Mucosa of stomach (tissue), 1 donor: Measurements from ENCODE around the gene DLX1.
"Not testable (repeated sequence)": the region's sequence is repeated elsewhere in the genome, so short reads cannot be mapped to it uniquely, and the experiment has no call there.

Experiments
- H3K27me3 ChIP-seq: one replicate; pipeline ENCODE4 v1.7.0; 2013; ENCODE audit warnings: mild to moderate bottlenecking, low read length; ENCODE audit not compliant: control insufficient read depth, insufficient read depth
- H3K36me3 ChIP-seq: one replicate; pipeline ENCODE4 v1.7.0; 2013; ENCODE audit warnings: low read length; ENCODE audit not compliant: control insufficient read depth, insufficient read depth
- H3K4me1 ChIP-seq: one replicate; pipeline ENCODE4 v1.7.0; 2013; ENCODE audit warnings: mild to moderate bottlenecking, low read length; ENCODE audit not compliant: control insufficient read depth, insufficient read depth
- H3K4me3 ChIP-seq: one replicate; pipeline ENCODE4 v1.7.0; 2013; ENCODE audit warnings: low read length
- H3K9ac ChIP-seq: one replicate; pipeline ENCODE4 v1.7.0; 2013; ENCODE audit warnings: mild to moderate bottlenecking, low read length, moderate library complexity
- H3K9me3 ChIP-seq: one replicate; pipeline ENCODE4 v1.7.0; 2013; ENCODE audit warnings: mild to moderate bottlenecking, low read length, moderate library complexity; ENCODE audit not compliant: control insufficient read depth
- donor health status: Pancreatic carcinoma.

Gene DLX1

DNA sequence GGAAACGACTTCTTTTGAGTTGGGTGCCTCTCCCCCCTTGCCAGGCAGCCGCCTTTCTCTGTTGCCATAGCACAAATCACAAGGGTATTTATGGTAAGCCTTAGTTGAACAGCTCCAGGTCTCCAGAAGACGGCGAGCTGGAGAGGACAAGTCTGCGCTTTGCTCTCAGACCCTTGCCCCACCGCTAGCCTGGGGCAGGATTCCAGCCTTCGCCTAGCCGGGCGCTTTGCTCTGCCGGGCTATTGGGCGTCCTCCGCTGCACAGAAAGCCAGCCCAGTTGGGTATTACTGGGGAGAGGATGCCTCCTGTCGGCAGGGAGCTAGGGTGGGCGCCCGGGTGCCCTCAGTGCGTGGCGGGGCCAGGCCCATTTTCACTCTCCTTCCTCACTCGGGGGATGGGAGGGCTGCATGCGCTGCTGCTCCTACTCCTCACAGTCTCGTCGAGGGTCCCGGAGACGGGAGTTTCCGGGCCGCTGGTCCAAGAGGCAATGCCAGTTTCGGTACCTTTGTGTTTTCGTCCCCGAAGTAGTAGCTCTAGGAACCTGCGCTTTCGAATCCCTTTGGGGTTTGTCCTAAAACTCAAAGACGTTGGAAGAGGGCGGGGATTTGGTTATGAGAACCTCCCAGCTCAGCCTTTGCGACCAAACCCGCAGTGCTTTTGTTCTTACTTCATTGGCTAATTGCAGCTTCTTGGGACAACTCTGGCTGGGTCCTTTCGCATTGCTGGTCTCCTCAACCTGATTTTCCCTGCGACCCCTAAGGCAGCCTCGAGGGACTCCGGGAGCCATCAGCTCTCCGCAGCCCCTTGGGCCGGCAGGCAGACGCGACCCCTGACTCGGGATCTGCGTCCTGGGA lies 21.0 kb downstream of the DLX1 start:
- peak overlapping the region; percentile 17 for H3K9ac ChIP-seq
- no peaks in the 10 kb centered on the region for H3K9me3 ChIP-seq
- peaks cover 27% of the 10 kb centered on the region for H3K4me1 ChIP-seq

DNA sequence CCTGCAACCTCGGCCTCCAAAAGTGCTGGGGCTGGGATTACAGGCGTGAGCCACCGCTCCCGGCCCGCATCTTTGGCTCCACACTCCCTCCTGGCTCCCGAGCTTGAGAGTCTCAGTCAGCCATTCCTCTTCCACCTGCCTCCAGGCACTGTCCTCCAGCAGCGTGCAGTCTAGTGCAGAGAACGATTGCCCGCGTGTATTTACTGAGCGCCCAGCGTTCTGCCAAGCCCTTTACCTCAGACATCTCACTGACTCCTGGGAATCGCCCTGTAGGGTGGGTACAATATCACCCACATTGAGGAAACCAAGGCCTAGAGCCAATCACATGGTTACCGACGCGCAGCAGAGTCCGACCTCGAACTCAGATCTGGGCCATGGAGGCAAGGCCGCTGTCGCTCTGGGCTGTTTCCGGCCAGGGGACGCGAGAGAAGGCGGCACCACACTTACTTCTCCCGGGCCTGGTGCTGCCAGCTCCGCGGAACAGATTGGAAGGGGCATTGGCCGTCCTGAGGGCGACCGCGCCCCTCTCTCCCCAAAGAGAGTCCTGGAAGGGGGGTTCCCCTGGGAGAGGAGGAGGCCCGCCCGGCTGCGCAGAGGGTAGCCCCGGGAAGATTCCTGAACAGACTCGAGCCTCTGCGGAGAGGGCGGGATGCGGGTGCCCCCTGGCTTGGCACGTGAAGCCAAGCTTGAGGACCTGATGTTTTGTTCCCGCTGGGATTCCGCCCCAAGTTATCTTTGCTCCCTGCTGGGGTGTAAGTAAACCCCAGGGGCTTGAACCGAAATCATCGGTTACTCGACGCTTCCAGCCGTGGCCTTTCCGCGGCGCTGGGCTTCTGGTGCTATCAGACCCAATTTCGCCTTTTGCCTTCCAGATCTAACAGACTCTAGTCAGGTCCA lies 22.6 kb downstream of the DLX1 start:
- Histone ChIP-seq H3K9ac (no peak overlapping the region), H3K4me1 (peaks cover 11% of the 10 kb centered on the region), H3K27me3 (peaks cover 71% of the 10 kb centered on the region), H3K36me3 (no peaks in the 10 kb centered on the region), H3K9me3 (no peaks in the 10 kb centered on the region), H3K4me3 (no peak overlapping the region)

More for the DNA sequence above, 21.0 kb downstream of the DLX1 start:
- H3K36me3 ChIP-seq: no peaks in the 10 kb centered on the region
- H3K27me3 ChIP-seq: peaks cover 86% of the 10 kb centered on the region
- peak overlapping the region; percentile 25 for H3K4me3 ChIP-seq

DNA sequence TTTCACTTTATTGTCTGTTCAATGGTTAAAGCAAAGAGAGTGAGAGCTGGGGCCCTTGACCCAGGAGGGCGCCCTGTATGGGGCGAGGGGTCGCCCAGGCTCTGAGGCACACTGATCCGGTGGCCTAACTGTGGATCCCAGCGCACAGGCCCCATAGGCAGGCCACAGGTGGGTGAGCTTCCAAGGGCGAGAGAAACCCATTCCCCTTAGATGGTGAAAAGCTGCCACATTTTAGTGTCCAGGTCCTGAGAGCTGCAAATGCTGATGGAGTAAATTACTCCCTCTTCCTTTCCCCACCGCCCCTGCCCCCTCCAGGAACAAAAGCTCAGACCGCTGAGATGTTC lies 23.3 kb downstream of the DLX1 start:
- Histone ChIP-seq H3K9ac (no peak overlapping the region), H3K36me3 (no peaks in the 10 kb centered on the region), H3K4me1 (peaks cover 7% of the 10 kb centered on the region), H3K27me3 (peaks cover 67% of the 10 kb centered on the region), H3K9me3 (no peaks in the 10 kb centered on the region), H3K4me3 (no peak overlapping the region)

DNA sequence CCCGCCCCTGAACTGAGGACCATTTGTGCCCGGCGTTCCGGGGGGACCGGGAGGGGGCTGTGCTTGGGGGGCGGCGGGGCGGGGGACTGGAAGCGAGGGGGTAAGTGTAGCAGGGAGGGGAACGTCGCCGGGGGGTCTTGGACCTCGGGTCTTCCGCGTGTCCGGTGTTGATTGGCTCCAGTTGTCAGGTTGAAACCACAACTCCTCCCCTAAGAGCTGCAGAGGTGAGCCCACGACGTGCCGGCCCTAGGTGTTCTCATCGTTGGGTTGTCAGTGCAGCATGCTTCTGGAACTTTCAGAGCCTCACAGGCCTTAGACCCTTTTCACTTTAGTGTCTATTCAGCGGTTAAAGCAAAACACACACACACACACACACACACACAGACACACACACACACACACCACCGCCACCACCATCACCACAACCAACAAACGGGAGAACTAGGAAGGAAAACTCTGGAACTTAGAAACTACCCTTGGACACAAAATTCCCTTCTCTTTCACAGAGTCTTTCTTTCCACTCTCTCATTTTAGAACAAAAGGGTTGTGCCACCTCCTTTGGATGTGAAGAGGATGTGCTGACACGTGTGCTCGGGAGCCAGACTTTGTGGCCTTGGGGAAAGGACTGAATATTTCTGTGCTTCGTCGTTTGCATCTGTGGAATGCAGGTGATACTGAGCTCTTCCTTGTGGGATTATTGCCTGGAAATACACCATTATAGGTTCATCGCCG lies 24.1 kb downstream of the DLX1 start:
- H3K4me1 ChIP-seq: peaks cover 7% of the 10 kb centered on the region
- no peak overlapping the region for H3K4me3 ChIP-seq
- H3K9ac ChIP-seq: no peak overlapping the region
- H3K27me3 ChIP-seq: peaks cover 61% of the 10 kb centered on the region
- H3K9me3 ChIP-seq: no peaks in the 10 kb centered on the region
- no peaks in the 10 kb centered on the region for H3K36me3 ChIP-seq

DNA sequence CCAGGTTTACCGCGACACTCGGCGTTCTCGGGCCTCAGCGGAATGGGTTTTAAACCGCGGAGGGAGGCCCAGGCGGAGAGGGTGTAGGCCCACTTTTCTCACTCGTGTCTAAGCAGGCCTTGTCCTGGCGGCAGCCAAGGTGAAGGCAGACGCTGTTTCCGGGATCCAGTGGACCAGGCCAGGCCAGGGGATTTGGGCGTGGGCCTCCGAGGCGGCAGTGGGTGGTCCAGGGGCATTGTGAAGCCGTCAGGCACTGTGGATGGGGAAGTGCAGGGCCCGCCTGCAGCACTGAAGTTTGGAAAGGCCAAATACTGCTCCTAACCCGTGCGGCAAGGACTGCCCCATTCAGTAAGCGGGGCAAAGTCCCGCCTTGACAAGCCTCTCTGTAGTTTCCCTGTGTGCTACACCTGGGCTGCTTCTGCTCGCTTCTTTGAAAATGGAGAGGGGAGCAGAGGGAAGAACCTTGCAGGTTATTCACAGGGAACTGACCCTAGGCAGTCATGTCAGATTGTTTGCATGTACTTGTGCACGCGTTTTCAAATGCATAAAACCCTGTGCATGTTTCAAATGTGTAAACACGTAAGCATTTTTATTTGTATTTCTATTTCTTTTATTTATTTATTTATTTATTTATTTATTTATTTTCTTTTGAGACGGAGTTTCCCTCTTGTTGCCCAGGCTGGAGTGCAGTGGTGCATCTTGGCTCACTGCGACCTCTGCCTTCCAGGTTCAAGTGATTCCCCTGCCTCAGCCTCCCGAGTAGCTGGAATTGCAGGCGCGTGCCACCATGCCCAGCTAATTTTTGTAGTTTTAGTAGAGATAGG lies 24.9 kb downstream of the DLX1 start:
- Histone ChIP-seq H3K9me3 (no peaks in the 10 kb centered on the region), H3K9ac (no peak overlapping the region), H3K4me1 (peaks cover 7% of the 10 kb centered on the region), H3K4me3 (no peak overlapping the region), H3K27me3 (peaks cover 53% of the 10 kb centered on the region), H3K36me3 (no peaks in the 10 kb centered on the region)

DNA sequence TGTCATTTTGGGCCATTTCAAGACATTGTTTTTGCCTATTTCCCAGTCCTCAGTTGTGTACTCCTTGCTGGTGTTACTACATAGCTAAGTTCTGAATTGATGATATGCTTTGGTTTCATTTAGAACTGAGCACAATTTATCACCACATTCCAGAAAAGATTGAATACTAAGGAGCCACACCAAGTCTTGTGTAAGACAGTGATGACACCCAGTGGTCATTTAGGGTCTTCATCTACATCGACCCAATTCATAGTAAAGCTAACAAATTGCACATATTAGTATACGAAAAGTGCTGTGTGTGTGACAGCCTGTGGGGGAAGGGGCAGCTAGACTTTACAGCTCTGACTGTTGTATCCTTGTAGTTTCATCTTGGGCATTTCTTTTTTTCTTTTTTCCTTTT lies 28.3 kb downstream of the DLX1 start:
- Histone ChIP-seq H3K9ac (no peak overlapping the region), H3K4me3 (no peak overlapping the region), H3K36me3 (no peaks in the 10 kb centered on the region), H3K27me3 (peaks cover 24% of the 10 kb centered on the region), H3K4me1 (no peaks in the 10 kb centered on the region), H3K9me3 (no peaks in the 10 kb centered on the region)

DNA sequence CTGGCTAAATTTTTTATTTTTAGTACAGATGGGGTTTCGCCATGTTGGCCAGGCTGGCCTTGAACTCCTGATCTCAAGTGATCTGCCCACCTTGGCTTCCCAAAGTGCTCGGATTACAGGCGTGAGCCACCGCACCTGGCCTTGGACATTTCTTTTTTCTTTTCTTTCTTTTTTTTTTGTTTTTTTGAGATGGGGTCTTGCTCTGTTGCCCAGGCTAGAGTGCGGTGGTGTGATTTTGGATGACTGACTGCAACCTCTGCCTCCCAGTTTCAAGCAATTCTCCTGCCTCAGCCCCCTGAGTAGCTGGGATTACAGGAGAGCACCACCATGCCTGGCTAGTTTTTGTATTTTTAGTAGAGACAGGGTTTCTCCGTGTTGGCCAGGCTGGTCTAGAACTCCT lies 28.9 kb downstream of the DLX1 start:
- not testable (repeated sequence) for H3K9me3 ChIP-seq, H3K4me3 ChIP-seq, H3K36me3 ChIP-seq, H3K4me1 ChIP-seq, H3K9ac ChIP-seq
- H3K27me3 ChIP-seq: peaks cover 22% of the 10 kb centered on the region

DNA sequence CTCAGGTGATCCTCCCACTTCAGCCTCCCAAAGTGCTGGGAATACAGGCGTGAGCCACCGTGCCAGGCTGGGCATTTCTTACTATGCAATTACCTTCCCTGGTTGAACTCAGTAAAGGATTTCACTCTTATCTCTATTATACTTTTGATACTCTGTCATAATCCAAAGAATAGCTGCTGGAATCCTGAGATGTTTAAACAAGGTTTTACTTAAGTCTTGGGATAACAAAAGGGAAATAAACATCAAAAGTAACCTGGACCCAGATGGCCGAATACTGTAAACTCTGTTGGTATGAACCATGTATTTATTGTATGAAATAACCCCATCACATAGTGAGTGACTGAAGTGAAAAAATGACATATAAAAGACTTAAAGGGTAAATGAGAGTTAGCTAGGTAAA lies 29.3 kb downstream of the DLX1 start:
- H3K4me1 ChIP-seq: no peaks in the 10 kb centered on the region
- H3K9me3 ChIP-seq: no peaks in the 10 kb centered on the region
- H3K4me3 ChIP-seq: no peak overlapping the region
- H3K9ac ChIP-seq: no peak overlapping the region
- H3K36me3 ChIP-seq: no peaks in the 10 kb centered on the region
- H3K27me3 ChIP-seq: peaks cover 18% of the 10 kb centered on the region

DNA sequence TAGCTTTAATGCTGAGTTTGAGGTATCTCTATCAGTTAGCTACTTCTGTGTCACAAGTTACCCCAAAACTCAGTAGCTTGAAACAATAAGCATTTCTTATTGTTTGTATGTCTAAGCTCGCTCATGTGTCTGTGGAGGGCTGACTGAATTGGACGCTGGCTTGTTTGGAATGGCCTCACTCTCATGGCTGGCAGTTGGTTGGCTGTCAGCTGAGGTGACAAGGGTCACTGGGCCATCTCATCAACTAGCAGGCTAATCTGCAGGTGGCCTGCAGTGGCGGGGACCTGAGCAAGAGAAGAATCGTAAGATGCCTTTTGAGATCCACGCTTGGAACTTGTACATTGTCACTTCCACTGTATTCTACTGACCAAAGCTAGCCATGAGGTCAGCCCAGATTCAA lies 30.8 kb downstream of the DLX1 start:
- Histone ChIP-seq H3K27me3 (peaks cover 13% of the 10 kb centered on the region), H3K9ac (no peak overlapping the region), H3K4me3 (no peak overlapping the region), H3K9me3 (no peaks in the 10 kb centered on the region), H3K36me3 (no peaks in the 10 kb centered on the region), H3K4me1 (no peaks in the 10 kb centered on the region)

DNA sequence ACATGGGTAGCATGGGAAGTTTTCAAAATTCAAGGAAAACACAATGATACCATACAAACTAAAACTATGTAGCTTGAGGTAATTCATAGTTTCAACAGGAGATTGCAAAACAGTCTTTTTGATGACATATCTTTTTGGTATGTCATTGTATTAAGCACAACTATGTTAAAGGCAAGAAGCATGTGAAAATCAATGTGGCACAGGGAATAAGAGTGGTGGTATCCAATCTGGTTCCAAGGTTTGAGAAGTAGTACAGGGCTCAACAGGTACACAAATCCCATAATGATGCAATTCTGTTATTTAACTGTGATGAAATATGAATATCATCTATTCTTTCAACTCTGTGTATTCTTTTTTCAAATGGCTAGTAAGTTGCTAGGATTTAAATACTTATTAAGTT lies 33.8 kb downstream of the DLX1 start:
- Histone ChIP-seq H3K4me1 (no peaks in the 10 kb centered on the region), H3K4me3 (no peak overlapping the region), H3K9me3 (no peaks in the 10 kb centered on the region), H3K9ac (no peak overlapping the region), H3K36me3 (no peaks in the 10 kb centered on the region), H3K27me3 (peaks cover 5% of the 10 kb centered on the region)

DNA sequence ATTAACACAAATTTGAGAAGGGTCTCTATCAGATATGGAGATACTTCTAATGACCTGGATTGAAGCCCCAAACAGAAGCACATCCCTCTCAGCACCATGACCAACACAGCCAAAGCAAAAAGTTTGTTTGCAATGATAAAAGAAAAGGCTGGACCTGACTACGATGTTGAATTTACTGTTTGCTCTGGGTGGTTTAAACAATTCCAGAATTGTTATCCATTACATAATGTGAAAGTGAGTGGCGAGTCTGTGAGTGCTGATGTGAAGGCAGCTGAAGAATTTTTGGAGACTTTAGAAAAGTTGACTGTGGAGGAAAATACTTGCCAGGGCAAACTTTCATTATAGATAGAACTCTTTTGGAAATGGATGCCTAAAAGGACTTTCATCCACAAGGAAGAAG lies 34.8 kb downstream of the DLX1 start:
- Histone ChIP-seq H3K4me1 (no peaks in the 10 kb centered on the region), H3K9ac (no peak overlapping the region), H3K36me3 (no peaks in the 10 kb centered on the region), H3K4me3 (no peak overlapping the region), H3K27me3 (peaks cover 5% of the 10 kb centered on the region), H3K9me3 (no peaks in the 10 kb centered on the region)
